Body of pancreas (tissue), 4 donors: ENCODE results near the gene PEAK1.

ENCODE experiments used
- POLR2A ChIP-seq, 3 donors: fragments of 450-650 bp; IDR thresholded peaks; one replicate each; pipeline ENCODE4 v1.6.1; 2016; ENCODE audit warnings: antibody characterized with exemption in 3 of 3, mild to moderate bottlenecking in 2 of 3
- TF ChIP-seq, protein P1 (sequence below), 7 experiments: fragments of 450-650 bp in 4 of 7; fragments of 200-600 bp in 3 of 7; sonication (generic) in 3 of 7; IDR thresholded peaks; one replicate each; pipeline ENCODE4 v1.5.1; 2016 to 2019; ENCODE audit warnings: antibody characterized with exemption in 7 of 7

DNA sequence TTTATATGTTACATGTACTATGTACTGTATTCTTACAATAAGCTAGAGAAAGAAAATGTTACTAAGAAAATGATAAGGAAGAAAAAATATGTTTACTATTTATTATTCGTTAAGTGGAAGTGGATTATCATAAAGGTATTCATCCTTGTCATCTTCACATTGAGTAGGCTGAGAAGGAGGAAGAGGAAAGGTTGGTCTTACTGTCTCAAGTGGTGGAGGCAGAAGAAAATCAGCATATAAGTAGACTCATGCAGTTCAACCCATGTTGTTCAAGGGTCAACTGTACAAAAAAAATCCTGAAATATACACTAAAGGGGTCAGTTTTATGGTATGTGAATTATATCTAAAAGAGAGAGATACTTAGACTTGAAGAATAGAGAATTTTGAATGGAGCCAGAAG is 6.5 kb upstream of the PEAK1 start:
- TF ChIP-seq POLR2A (IDR thresholded peaks at IDR 0.05) = no peak
- TF ChIP-seq, protein P1, sequence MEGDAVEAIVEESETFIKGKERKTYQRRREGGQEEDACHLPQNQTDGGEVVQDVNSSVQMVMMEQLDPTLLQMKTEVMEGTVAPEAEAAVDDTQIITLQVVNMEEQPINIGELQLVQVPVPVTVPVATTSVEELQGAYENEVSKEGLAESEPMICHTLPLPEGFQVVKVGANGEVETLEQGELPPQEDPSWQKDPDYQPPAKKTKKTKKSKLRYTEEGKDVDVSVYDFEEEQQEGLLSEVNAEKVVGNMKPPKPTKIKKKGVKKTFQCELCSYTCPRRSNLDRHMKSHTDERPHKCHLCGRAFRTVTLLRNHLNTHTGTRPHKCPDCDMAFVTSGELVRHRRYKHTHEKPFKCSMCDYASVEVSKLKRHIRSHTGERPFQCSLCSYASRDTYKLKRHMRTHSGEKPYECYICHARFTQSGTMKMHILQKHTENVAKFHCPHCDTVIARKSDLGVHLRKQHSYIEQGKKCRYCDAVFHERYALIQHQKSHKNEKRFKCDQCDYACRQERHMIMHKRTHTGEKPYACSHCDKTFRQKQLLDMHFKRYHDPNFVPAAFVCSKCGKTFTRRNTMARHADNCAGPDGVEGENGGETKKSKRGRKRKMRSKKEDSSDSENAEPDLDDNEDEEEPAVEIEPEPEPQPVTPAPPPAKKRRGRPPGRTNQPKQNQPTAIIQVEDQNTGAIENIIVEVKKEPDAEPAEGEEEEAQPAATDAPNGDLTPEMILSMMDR (IDR thresholded peaks at IDR 0.05) = no peak
